Forelimb muscle (tissue), 1 donor: ENCODE measurements around the gene NDUFS6. TPM values are rescaled to one million over a fixed set of nuclear protein-coding genes. Genes with fewer than 3 reads are reported as not detected.

ENCODE experiments used
- DNase-seq: peaks from one replicate; pipeline ENCODE4 v3.0.0-alpha.2; 2013; ENCODE audit warnings: low read depth
- polyA plus RNA-seq: library from polyadenylated mRNA; unstranded; fragments of 120-200 nt; gene quantifications from one replicate; pipeline ENCODE4 v1.2.1, GENCODE V29; 2013; ENCODE audit not compliant: insufficient read length

The NDUFS6 gene
- polyA plus RNA-seq, 1 donor = 81.9 TPM

GRCh38 chr5:1847611-1848010, 46.4 kb downstream of the NDUFS6 start:
- DNase-seq = no peak

GRCh38 chr5:1850324-1851154, 49.3 kb downstream of the NDUFS6 start:
- DNase-seq = no peak

- no peak for DNase-seq
Measured at GRCh38 chr5:1851290-1851934, 50.2 kb downstream of the NDUFS6 start.

GRCh38 chr5:1852324-1852947, 51.2 kb downstream of the NDUFS6 start:
- no peak for DNase-seq

GRCh38 chr5:1853531-1853930, 52.3 kb downstream of the NDUFS6 start:
- DNase-seq = no peak

- DNase-seq = no peak
Measured at GRCh38 chr5:1855075-1855474, 53.9 kb downstream of the NDUFS6 start.

- no peak for DNase-seq
Measured at GRCh38 chr5:1855596-1855995, 54.4 kb downstream of the NDUFS6 start.

- DNase-seq = no peak
Measured at GRCh38 chr5:1856596-1857255, 55.5 kb downstream of the NDUFS6 start.

GRCh38 chr5:1857256-1857600, 56.0 kb downstream of the NDUFS6 start:
- DNase-seq = no peak

- no peak for DNase-seq
Measured at GRCh38 chr5:1858436-1858835, 57.2 kb downstream of the NDUFS6 start.

GRCh38 chr5:1859099-1859498, 57.9 kb downstream of the NDUFS6 start:
- no peak for DNase-seq

- DNase-seq = no peak
Measured at GRCh38 chr5:1860021-1860610, 58.9 kb downstream of the NDUFS6 start.

- DNase-seq = no peak
Measured at GRCh38 chr5:1860949-1861348, 59.7 kb downstream of the NDUFS6 start.

GRCh38 chr5:1864896-1865440, 63.8 kb downstream of the NDUFS6 start:
- DNase-seq = no peak

GRCh38 chr5:1865486-1865885, 64.3 kb downstream of the NDUFS6 start:
- no peak for DNase-seq

Other genes starting within 250 kb of the NDUFS6 start
- 30.9 TPM for gene MRPL36, start 1.6 kb upstream of the NDUFS6 start, polyA plus RNA-seq
- gene IRX4, start 81.5 kb downstream of the NDUFS6 start, polyA plus RNA-seq = 1.3 TPM